Measurements from ENCODE around the gene COL9A3.

DNA sequence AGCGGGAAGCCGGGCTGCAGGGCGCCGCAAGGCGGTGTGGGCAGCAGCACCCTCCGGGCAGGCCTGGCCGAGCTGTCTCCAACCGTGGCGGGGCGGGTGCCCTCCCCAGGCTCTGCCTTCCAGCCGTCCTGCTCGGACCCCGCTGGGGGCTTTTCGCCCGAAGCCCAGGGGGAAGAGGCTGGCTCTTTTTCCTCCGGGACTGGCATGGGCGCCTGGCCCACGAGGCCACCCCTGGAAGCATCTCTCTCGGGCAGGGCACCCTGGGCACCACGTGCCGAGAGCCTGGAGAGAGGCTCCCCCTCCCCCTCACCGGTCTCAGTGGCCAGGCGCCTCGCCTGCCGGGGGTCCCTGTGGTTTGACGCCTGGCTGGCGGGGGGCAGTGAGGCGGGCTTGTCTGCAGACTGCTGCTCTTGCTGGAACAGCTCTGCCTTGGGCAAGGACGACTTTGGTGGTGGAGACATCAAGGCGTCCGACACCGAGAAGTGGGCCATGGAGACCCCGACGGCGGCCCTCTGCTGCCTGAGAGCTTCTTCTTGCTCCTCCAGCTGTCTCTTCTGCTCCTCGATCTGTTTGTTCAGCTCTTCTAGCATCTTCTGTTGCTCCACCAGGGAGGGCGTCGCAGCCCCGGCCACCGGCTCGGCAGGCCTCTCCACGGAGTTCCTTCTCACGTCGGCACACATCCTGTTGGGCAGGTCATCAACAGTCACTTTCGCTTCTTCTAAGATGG is 64.2 kb downstream of the COL9A3 start:
- TF ChIP-seq, protein P1, sequence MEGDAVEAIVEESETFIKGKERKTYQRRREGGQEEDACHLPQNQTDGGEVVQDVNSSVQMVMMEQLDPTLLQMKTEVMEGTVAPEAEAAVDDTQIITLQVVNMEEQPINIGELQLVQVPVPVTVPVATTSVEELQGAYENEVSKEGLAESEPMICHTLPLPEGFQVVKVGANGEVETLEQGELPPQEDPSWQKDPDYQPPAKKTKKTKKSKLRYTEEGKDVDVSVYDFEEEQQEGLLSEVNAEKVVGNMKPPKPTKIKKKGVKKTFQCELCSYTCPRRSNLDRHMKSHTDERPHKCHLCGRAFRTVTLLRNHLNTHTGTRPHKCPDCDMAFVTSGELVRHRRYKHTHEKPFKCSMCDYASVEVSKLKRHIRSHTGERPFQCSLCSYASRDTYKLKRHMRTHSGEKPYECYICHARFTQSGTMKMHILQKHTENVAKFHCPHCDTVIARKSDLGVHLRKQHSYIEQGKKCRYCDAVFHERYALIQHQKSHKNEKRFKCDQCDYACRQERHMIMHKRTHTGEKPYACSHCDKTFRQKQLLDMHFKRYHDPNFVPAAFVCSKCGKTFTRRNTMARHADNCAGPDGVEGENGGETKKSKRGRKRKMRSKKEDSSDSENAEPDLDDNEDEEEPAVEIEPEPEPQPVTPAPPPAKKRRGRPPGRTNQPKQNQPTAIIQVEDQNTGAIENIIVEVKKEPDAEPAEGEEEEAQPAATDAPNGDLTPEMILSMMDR (IDR thresholded peaks at IDR 0.05): no peak
- no peak for TF ChIP-seq POLR2A (IDR thresholded peaks at IDR 0.05)
